Brain microvascular endothelial cell (primary cell): ENCODE data around the gene PHTF2.
A peak's percentile ranks its signal among the peaks of the same experiment; 100 is the strongest.

ENCODE experiments used
- DNase-seq: peaks from one replicate; pipeline ENCODE4 v3.0.0-alpha.2; 2020
- H3K27ac ChIP-seq: fragments of 250-450 bp; sonication (Bioruptor Pico); 2 replicates; pipeline ENCODE4 v1.5.1; 2020; ENCODE audit warnings: mild to moderate bottlenecking, moderate library complexity
- H3K27me3 ChIP-seq: fragments of 250-450 bp; sonication (Bioruptor Pico); replicated peaks from 2 replicates; pipeline ENCODE4 v1.5.1; 2020; ENCODE audit warnings: mild to moderate bottlenecking
- H3K36me3 ChIP-seq: fragments of 250-450 bp; sonication (Bioruptor Pico); replicated peaks from 2 replicates; pipeline ENCODE4 v1.5.1; 2020; ENCODE audit warnings: mild to moderate bottlenecking
- H3K4me3 ChIP-seq: 2 replicates; pipeline ENCODE4 v1.5.1; 2011; ENCODE audit warnings: low read depth, mild to moderate bottlenecking, control low read depth, low read length, moderate library complexity
- CTCF ChIP-seq: IDR thresholded peaks from 2 replicates; pipeline ENCODE4 v1.5.1; 2011; ENCODE audit warnings: low read depth, mild to moderate bottlenecking, moderate library complexity, low read length, control low read depth, inconsistent platforms; ENCODE audit errors: missing control alignments
- in situ Hi-C: cut with HindIII; loops from 2 replicates; pipeline ENCODE4 v1.10.0; 2017; ENCODE audit warnings: low sequenced_read_pairs, low pct_ligation_motif_present

PHTF2 gene

GRCh38 chr7:77897004-77897547 is 98.5 kb downstream of the PHTF2 start:
- no peak overlapping the region for H3K4me3 ChIP-seq
- TF ChIP-seq CTCF: no peak
- no peak for DNase-seq
- no peaks in the 10 kb centered on the region for H3K27me3 ChIP-seq
- H3K36me3 ChIP-seq: no peaks in the 10 kb centered on the region
- in situ Hi-C loops: no loop called here
- no peak overlapping the region for H3K27ac ChIP-seq

GRCh38 chr7:77899516-77899915 is 100.9 kb downstream of the PHTF2 start:
- in situ Hi-C loops: no loop called here
- no peak for DNase-seq
- TF ChIP-seq CTCF: no peak
- Histone ChIP-seq H3K27ac (no peak overlapping the region), H3K36me3 (peaks cover 3% of the 10 kb centered on the region), H3K27me3 (no peaks in the 10 kb centered on the region), H3K4me3 (no peak overlapping the region)

- Histone ChIP-seq H3K36me3 (peaks cover 3% of the 10 kb centered on the region), H3K27me3 (no peaks in the 10 kb centered on the region), H3K4me3 (no peak overlapping the region), H3K27ac (no peak overlapping the region)
- TF ChIP-seq CTCF: peak; percentile 40
- in situ Hi-C loops: no loop called here
- peak; percentile 5 for DNase-seq
These were observed 105.0 kb downstream of the PHTF2 start for GRCh38 chr7:77903597-77903996.

GRCh38 chr7:77904252-77904651 is 105.7 kb downstream of the PHTF2 start:
- Histone ChIP-seq H3K36me3 (peaks cover 3% of the 10 kb centered on the region), H3K27ac (no peak overlapping the region), H3K4me3 (no peak overlapping the region), H3K27me3 (no peaks in the 10 kb centered on the region)
- TF ChIP-seq CTCF: no peak
- in situ Hi-C loops: no loop called here
- no peak for DNase-seq

- DNase-seq: no peak
- TF ChIP-seq CTCF: no peak
- Histone ChIP-seq H3K36me3 (peaks cover under 1% of the 10 kb centered on the region), H3K27me3 (no peaks in the 10 kb centered on the region), H3K4me3 (no peak overlapping the region), H3K27ac (no peak overlapping the region)
- in situ Hi-C loops: no loop called here
These were observed 108.7 kb downstream of the PHTF2 start for GRCh38 chr7:77907281-77907680.

- no peak for DNase-seq
- Histone ChIP-seq H3K27ac (no peak overlapping the region), H3K36me3 (no peaks in the 10 kb centered on the region), H3K27me3 (no peaks in the 10 kb centered on the region), H3K4me3 (no peak overlapping the region)
- TF ChIP-seq CTCF: no peak
- in situ Hi-C loops: no loop called here
These were observed 110.1 kb downstream of the PHTF2 start for GRCh38 chr7:77908664-77909063.
